CD4-positive, alpha-beta T cell treated with Interferon alpha-2 for 1 hour (primary cell): ENCODE data around the gene SLC7A14.

Experiments used
- DNase-seq, 2 donors: peaks; one replicate each; pipeline ENCODE4 v3.0.0-alpha.2; 2020 to 2022

Gene SLC7A14

GRCh38 chr3:170467571-170468147, 118.2 kb downstream of the SLC7A14 start:
- DNase-seq = no peak

- DNase-seq = no peak
Measured at GRCh38 chr3:170467007-170467406, 118.9 kb downstream of the SLC7A14 start.

- DNase-seq = no peak
Measured at GRCh38 chr3:170465955-170466354, 119.9 kb downstream of the SLC7A14 start.

- DNase-seq = no peak
Measured at GRCh38 chr3:170463011-170463410, 122.9 kb downstream of the SLC7A14 start.

- no peak for DNase-seq
Measured at GRCh38 chr3:170458285-170458684, 127.6 kb downstream of the SLC7A14 start.

- DNase-seq = no peak
Measured at GRCh38 chr3:170454509-170454908, 131.4 kb downstream of the SLC7A14 start.

- no peak for DNase-seq
Measured at GRCh38 chr3:170450039-170450438, 135.8 kb downstream of the SLC7A14 start.

- DNase-seq = no peak
Measured at GRCh38 chr3:170448584-170448983, 137.3 kb downstream of the SLC7A14 start.

- DNase-seq = no peak
Measured at GRCh38 chr3:170443457-170443856, 142.4 kb downstream of the SLC7A14 start.

GRCh38 chr3:170442947-170443346, 142.9 kb downstream of the SLC7A14 start:
- DNase-seq = no peak

- DNase-seq = no peak
Measured at GRCh38 chr3:170441412-170441811, 144.5 kb downstream of the SLC7A14 start.

- DNase-seq = no peak
Measured at GRCh38 chr3:170440344-170440743, 145.5 kb downstream of the SLC7A14 start.

- no peak for DNase-seq
Measured at GRCh38 chr3:170438836-170439235, 147.0 kb downstream of the SLC7A14 start.

- DNase-seq = no peak
Measured at GRCh38 chr3:170437696-170438407, 148.0 kb downstream of the SLC7A14 start.

GRCh38 chr3:170437176-170437575, 148.7 kb downstream of the SLC7A14 start:
- no peak for DNase-seq

GRCh38 chr3:170436697-170437096, 149.2 kb downstream of the SLC7A14 start:
- DNase-seq = no peak

- DNase-seq = no peak
Measured at GRCh38 chr3:170432416-170432815, 153.5 kb downstream of the SLC7A14 start.

GRCh38 chr3:170431054-170431453, 154.8 kb downstream of the SLC7A14 start:
- DNase-seq = no peak

- DNase-seq = no peak
Measured at GRCh38 chr3:170429050-170429449, 156.8 kb downstream of the SLC7A14 start.

- no peak for DNase-seq
Measured at GRCh38 chr3:170428095-170428494, 157.8 kb downstream of the SLC7A14 start.

- DNase-seq = no peak
Measured at GRCh38 chr3:170426240-170426797, 159.6 kb downstream of the SLC7A14 start.

GRCh38 chr3:170425491-170426239, 160.2 kb downstream of the SLC7A14 start:
- no peak for DNase-seq

- no peak for DNase-seq
Measured at GRCh38 chr3:170424879-170425278, 161.0 kb downstream of the SLC7A14 start.
